Ectodermal cell (in vitro differentiated cells): ENCODE results near the gene SCYGR6.

Source experiments
- H3K27ac ChIP-seq: 2 replicates; pipeline ENCODE4 v1.7.0; 2013; ENCODE audit warnings: mild to moderate bottlenecking, low read depth, low read length; ENCODE audit not compliant: insufficient read depth, poor library complexity, severe bottlenecking
- H3K27me3 ChIP-seq: 2 replicates; pipeline ENCODE4 v1.7.0; 2013; ENCODE audit warnings: mild to moderate bottlenecking, low read length; ENCODE audit not compliant: insufficient read depth, control insufficient read depth, poor library complexity, severe bottlenecking
- H3K36me3 ChIP-seq: one replicate; pipeline ENCODE4 v1.7.0; 2013; ENCODE audit warnings: low read length; ENCODE audit not compliant: control insufficient read depth, insufficient read depth
- H3K4me1 ChIP-seq: one replicate; pipeline ENCODE4 v1.7.0; 2013; ENCODE audit warnings: low read length; ENCODE audit not compliant: control insufficient read depth, insufficient read depth
- H3K4me3 ChIP-seq: 2 replicates; pipeline ENCODE4 v1.7.0; 2013; ENCODE audit warnings: low read depth, low read length, control low read depth; ENCODE audit not compliant: insufficient read depth
- H3K9me3 ChIP-seq: 2 replicates; pipeline ENCODE4 v1.7.0; 2013; ENCODE audit warnings: mild to moderate bottlenecking, low read length, moderate library complexity; ENCODE audit not compliant: control insufficient read depth
- WGBS, 2 experiments: methylation state at CpG; one replicate each; pipeline ENCODE4 v1.1.7; 2013; ENCODE audit warnings: missing lambda C conversion rate in 2 of 2; 5-methylcytosine and 5-hydroxymethylcytosine counted together

SCYGR6 gene

DNA sequence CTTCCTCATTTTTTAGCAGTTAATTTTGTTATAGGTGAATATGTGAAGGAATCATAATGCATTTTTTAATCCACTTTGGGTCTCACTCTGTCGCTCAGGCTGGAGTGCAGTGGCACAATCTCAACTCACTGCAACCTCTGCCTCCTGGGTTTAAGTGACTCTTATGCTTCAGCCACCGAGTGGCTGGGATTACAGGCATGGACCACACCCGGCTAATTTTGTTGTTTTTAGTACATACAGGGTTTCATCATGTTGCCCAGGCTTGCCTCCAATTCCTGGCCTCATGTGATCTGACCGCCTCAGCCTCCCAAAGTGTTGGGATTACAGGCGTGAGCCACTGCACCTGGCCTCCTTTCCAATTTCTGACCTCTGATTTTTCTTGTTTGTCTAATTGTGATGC lies 40.3 kb downstream of the SCYGR6 start:
- H3K27me3 ChIP-seq, result no peaks in the 10 kb centered on the region
- H3K4me3 ChIP-seq, result no peak overlapping the region
- H3K4me1 ChIP-seq, result no peaks in the 10 kb centered on the region
- H3K27ac ChIP-seq, result no peak overlapping the region
- H3K36me3 ChIP-seq, result no peaks in the 10 kb centered on the region
- no peaks in the 10 kb centered on the region for H3K9me3 ChIP-seq
- 89 to 91% methylated on average over 5 of the region's 5 CpGs for WGBS, 2 experiments

DNA sequence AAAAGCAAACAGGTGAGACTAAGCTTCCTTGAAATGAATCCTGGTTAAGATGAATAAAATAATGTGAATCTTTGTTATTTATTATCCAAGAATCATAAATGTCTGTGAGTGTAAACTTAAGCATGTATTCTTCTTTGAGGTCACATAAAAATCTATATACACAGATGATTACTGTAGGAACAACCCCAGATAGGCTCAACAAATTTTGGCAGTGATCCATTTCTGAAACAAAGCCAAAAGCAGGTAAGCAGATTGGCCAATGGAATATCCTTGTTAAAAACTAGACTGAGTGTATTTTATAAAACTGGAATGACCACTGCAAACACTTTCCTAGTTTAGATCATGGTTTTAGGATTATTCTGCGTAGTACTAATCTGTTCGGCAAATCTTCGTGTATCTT lies 46.6 kb downstream of the SCYGR6 start:
- Histone ChIP-seq H3K27ac (no peak overlapping the region), H3K4me1 (no peaks in the 10 kb centered on the region), H3K9me3 (no peaks in the 10 kb centered on the region), H3K4me3 (no peak overlapping the region), H3K27me3 (no peaks in the 10 kb centered on the region), H3K36me3 (no peaks in the 10 kb centered on the region)
- WGBS, 2 experiments, result 73 to 95% methylated on average over 3 of the region's 3 CpGs

DNA sequence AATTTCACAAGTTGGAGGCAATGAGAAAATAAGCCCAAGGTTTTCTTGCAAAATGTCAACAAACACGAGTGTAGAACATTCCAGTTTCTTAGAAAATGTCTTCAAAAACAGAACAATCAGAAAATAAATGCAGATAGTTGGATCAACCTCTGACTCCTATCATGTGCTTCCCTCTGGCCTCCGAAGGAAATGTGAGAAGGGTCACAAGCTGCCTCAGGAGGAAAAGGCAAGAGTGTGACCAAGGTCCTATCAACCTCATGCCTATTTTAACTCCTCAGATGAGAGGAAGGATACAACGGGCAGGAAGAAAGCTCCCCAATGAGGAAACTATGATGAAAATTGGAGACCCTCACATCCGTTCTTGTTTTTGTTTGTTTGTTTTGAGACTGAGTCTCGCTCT lies 50.1 kb downstream of the SCYGR6 start:
- H3K9me3 ChIP-seq, result no peaks in the 10 kb centered on the region
- H3K27ac ChIP-seq, result no peak overlapping the region
- WGBS, 2 experiments, result 94 to 95% methylated on average over 5 of the region's 5 CpGs

More for the DNA sequence above, 50.1 kb downstream of the SCYGR6 start:
- no peaks in the 10 kb centered on the region for H3K4me1 ChIP-seq
- no peaks in the 10 kb centered on the region for H3K27me3 ChIP-seq
- no peak overlapping the region for H3K4me3 ChIP-seq
- no peaks in the 10 kb centered on the region for H3K36me3 ChIP-seq
